Measurements from ENCODE around the gene CBX6. TPM values are rescaled to one million over a fixed set of nuclear protein-coding genes. Genes with fewer than 3 reads are reported as not detected.
A peak's percentile ranks its signal among the peaks of the same experiment; 100 is the strongest.

Gene CBX6
- total and polyA plus RNA-seq, 10 of the 15 experiments (the other 5 are each of a cell fraction or from before 2014, with no cell fraction given): 3.6 to 142 (median 37.4) TPM

- POLR2A ChIA-PET: interaction anchor here (0.6 kb wide), 1 partner anchor 53 kb away, joined by 3 read pairs; no protein-coding TSS in a partner anchor
- in situ Hi-C loops (cut with MboI) (no loop called here), intact Hi-C loops (cut with micrococcal nuclease; ENCODE audit: unreplicated experiment) (no loop called here)
- Histone ChIP-seq H3K4me2 (ENCODE audit: control insufficient read depth, insufficient read depth) (no peak overlapping the region), H3K27me3 (replicated peaks in 1 of 2; ENCODE audit: control insufficient read depth in 2 of 2, insufficient read depth in 2 of 2, low read length in 1 of 2) (no peaks in the 10 kb centered on the region), H2AFZ (ENCODE audit: control insufficient read depth, low read depth, low read length) (no peak overlapping the region), H4K20me1 (ENCODE audit: control insufficient read depth, insufficient read depth) (no peaks in the 10 kb centered on the region), H3K9ac (ENCODE audit: control insufficient read depth, insufficient read depth, low read length) (no peak overlapping the region), H3K27ac (ENCODE audit: control insufficient read depth, insufficient read depth) (no peak overlapping the region), H3K4me1 (ENCODE audit: control insufficient read depth, insufficient read depth, low read length) (peaks cover 15% of the 10 kb centered on the region), H3K79me2 (ENCODE audit: control insufficient read depth, insufficient read depth, low read length) (no peaks in the 10 kb centered on the region), H3K4me3 (no peak overlapping the region), H3K9me3 (replicated peaks; ENCODE audit: control insufficient read depth, insufficient read depth, low read length) (no peaks in the 10 kb centered on the region), H3K36me3 (ENCODE audit: control insufficient read depth in 2 of 2, insufficient read depth in 2 of 2, low read length in 1 of 2) (no peaks in the 10 kb centered on the region)
- TF ChIP-seq ZNF217 (IDR thresholded peaks at IDR 0.05) (no peak), BMI1 (IDR thresholded peaks at IDR 0.05; ENCODE audit: borderline replicate concordance) (no peak), ELK1 (IDR thresholded peaks at IDR 0.05; ENCODE audit: low read depth, low read length) (no peak)
- SMC1A ChIA-PET (ENCODE audit: uncharacterized antibody, unreplicated experiment): interaction anchor here (1.4 to 2.1 kb wide), 2 partner anchors 8 to 63 kb away, joined by 4 to 7 read pairs; no protein-coding TSS in a partner anchor
- ATAC-seq (no peak), FAIRE-seq (no peak), DNase-seq (ENCODE audit: low read depth, low spot score) (no peak)
- RAD21 ChIA-PET (ENCODE audit: unreplicated experiment): no interaction called here
- CTCF ChIA-PET: interaction anchor here (0.6 to 2.8 kb wide), 5 partner anchors 9 to 1132 kb away, joined by 3 to 13 read pairs (median 5); no protein-coding TSS in a partner anchor
- WGBS (ENCODE audit: insufficient coverage, insufficient replicate concordance, low lambda C conversion rate, missing lambda C conversion rate): 49% methylated on average over 4 of the region's 4 CpGs
- no TSS peak for BruUV-seq (replicated peaks)
These were observed 6.0 kb upstream of the CBX6 start for GRCh38 chr22:38878001-38878400.

- 81% methylated on average over 13 of the region's 13 CpGs for WGBS (ENCODE audit: insufficient coverage, insufficient replicate concordance, low lambda C conversion rate, missing lambda C conversion rate)
- Histone ChIP-seq H3K36me3 (ENCODE audit: control insufficient read depth in 2 of 2, insufficient read depth in 2 of 2, low read length in 1 of 2) (peaks cover 1 to 3% of the 10 kb centered on the region in 2 experiments; a peak in 2 of 4 replicates), H3K79me2 (ENCODE audit: control insufficient read depth, insufficient read depth, low read length) (peaks cover 17% of the 10 kb centered on the region), H3K4me3 (no peak overlapping the region), H3K4me2 (ENCODE audit: control insufficient read depth, insufficient read depth) (no peak overlapping the region), H3K27ac (ENCODE audit: control insufficient read depth, insufficient read depth) (peak overlapping the region; percentile 1; the same call in 1 of the 2 replicates), H4K20me1 (ENCODE audit: control insufficient read depth, insufficient read depth) (no peaks in the 10 kb centered on the region), H3K4me1 (ENCODE audit: control insufficient read depth, insufficient read depth, low read length) (peaks cover 20% of the 10 kb centered on the region), H2AFZ (ENCODE audit: control insufficient read depth, low read depth, low read length) (no peak overlapping the region), H3K9ac (ENCODE audit: control insufficient read depth, insufficient read depth, low read length) (no peak overlapping the region), H3K9me3 (replicated peaks; ENCODE audit: control insufficient read depth, insufficient read depth, low read length) (no peaks in the 10 kb centered on the region), H3K27me3 (replicated peaks in 1 of 2; ENCODE audit: control insufficient read depth in 2 of 2, insufficient read depth in 2 of 2, low read length in 1 of 2) (no peaks in the 10 kb centered on the region)
- RAD21 ChIA-PET (ENCODE audit: unreplicated experiment): interaction anchor here (0.7 to 2.2 kb wide), 11 partner anchors 9 to 274 kb away, joined by 3 to 16 read pairs (median 6); no protein-coding TSS in a partner anchor
- CTCF ChIA-PET: interaction anchor here (1.0 to 1.6 kb wide), 5 partner anchors 53 to 128 kb away, joined by 3 to 6 read pairs (median 3); no protein-coding TSS in a partner anchor
- FAIRE-seq (no peak), ATAC-seq (no peak), DNase-seq (ENCODE audit: low read depth, low spot score) (no peak)
- SMC1A ChIA-PET (ENCODE audit: uncharacterized antibody, unreplicated experiment): interaction anchor here (0.7 to 2.0 kb wide), 8 partner anchors 23 to 224 kb away, joined by 3 to 13 read pairs (median 7); partner anchors contain the start of gene APOBEC3B
- in situ Hi-C loops (cut with MboI): loop anchor here (5.0 kb wide), 2 partner anchors 128 to 243 kb away; no protein-coding TSS in a partner anchor
- intact Hi-C loops (cut with micrococcal nuclease; ENCODE audit: unreplicated experiment): loop anchor here (1.0 to 5.0 kb wide), 5 partner anchors 67 to 443 kb away; partner anchors contain the start of genes APOBEC3B, CBX7 and RPL3
- no TSS peak for BruUV-seq (replicated peaks)
- POLR2A ChIA-PET: interaction anchor here (0.6 to 2.5 kb wide), 6 partner anchors 60 to 444 kb away, joined by 3 to 9 read pairs (median 6); partner anchors contain the start of genes APOBEC3B and RPL3
- TF ChIP-seq ZBED1 (IDR thresholded peaks at IDR 0.05; ENCODE audit: borderline replicate concordance) (no peak), CBX5 (IDR thresholded peaks at IDR 0.05; ENCODE audit: low read depth) (no peak), TBL1XR1 (IDR thresholded peaks at IDR 0.05; ENCODE audit: low read depth, low read length) (no peak), TCF7 (IDR thresholded peaks at IDR 0.05; ENCODE audit: borderline replicate concordance) (no peak), BHLHE40 (IDR thresholded peaks at IDR 0.05; ENCODE audit: borderline replicate concordance in 1 of 2, low read depth in 2 of 2, low read length in 1 of 2) (no peak), NBN (IDR thresholded peaks at IDR 0.05) (no peak), ZNF384 (IDR thresholded peaks at IDR 0.05; ENCODE audit: borderline replicate concordance, low read depth, low read length) (no peak), HSF1 (IDR thresholded peaks at IDR 0.05; ENCODE audit: low read depth, low read length) (no peak), STAT3 (IDR thresholded peaks at IDR 0.05; ENCODE audit: low read depth, low read length) (no peak), RB1 (IDR thresholded peaks at IDR 0.05; ENCODE audit: borderline replicate concordance) (no peak)
These were observed 2.7 kb upstream of the CBX6 start for GRCh38 chr22:38874529-38875222.
